GM18909 (cell line): ENCODE data around the gene SLC12A7.
"Not testable (repeated sequence)": the region's sequence is repeated elsewhere in the genome, so short reads cannot be mapped to it uniquely, and the experiment has no call there.

Source experiments
- ATAC-seq: cut with Tn5 transposase; IDR thresholded peaks from one replicate; pipeline ENCODE4 v1.9.1; 2021; ENCODE audit warnings: mild to moderate bottlenecking; ENCODE audit not compliant: unreplicated experiment, poor library complexity

Gene SLC12A7

DNA sequence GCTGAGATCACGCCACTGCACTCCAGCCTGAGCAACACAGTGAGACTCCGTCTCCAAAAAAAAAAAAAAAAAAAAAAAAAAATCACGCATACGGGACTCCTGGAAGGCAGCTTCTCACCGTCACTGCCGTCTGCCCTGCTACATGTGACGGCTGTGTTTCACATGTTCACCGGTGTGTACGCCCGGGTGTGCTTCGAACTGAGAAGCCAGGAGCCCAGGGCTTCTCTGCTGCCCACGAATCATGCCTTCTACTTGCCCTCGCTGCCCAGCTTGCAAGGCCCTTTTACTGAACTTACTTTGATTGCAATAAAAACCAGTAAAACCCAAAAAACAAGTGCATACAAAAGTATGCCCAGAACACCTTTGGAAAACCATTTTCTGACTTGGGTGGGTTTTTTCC lies 109.0 kb downstream of the SLC12A7 start:
- no peak for ATAC-seq

DNA sequence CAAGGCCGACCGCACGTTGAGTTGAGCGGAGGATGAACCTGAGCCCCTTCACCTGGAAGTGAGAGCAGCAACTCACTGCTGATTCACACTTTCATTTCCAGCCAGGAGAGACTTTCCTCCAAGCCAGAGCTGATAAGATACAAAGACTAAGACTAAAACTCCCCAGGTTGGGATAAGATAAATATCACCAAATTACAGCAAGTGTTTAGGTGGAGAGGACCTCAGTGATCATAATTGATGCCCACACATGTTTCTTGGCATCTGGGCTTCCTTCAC lies 109.7 kb downstream of the SLC12A7 start:
- no peak for ATAC-seq

DNA sequence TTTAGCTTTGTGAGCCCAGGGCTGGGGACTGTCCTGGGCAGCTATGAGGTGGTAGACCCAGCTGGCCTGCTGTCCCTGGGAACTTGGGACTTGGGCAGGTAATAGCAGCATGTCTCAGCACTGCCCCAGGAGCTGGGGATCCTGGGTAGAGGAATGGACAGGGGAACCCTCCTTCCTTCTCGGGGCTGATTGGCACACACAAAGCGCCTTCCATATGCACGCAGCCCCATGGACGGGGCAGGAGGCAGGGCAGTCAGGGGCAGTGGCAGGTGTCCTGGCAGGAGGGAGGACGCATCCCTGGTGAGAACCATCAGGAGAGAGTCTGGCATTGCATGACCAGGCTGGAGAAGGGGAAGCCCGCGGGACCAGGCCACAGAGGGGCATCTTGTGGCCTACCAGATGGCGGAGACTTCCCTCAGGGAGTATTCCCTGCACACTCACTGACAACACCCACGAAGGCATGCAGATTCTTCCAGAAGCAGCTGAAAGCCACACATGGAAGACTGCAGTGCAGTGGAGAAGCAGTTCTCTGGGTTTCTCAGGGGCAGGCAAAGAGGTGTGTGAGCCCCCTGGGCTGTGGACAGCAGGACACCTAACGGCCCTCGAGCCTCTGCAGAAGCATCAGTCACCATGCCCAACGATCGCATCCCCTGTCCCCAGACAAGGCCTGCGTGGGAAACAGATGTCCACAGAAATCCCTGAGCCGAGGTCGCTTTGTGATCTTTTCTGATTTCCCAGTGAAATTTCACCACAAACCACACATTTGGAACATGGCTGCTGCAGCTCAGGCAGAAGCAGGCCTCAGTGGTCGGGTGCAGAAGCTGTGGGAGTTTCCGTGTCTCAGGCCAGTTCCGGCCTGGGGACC lies 110.2 kb downstream of the SLC12A7 start:
- no peak for ATAC-seq

DNA sequence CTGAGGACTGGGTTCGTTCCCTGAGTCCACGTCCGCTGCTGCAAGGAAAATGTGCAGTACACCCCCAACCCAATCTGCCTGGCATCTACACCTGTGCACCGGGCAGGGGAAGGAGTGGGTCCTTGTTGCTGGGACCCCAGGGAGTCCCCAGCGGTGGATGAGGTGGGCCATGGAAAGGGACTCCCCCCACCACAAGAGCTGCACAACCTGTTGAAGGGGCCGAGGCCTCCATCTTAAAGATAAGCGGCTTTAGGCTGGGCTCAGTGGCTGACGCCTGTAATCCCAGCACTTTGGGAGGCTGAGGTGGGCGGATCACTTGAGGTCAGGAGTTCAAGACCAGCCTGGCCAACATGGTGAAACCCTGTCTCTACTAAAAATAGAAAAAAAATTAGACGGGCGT lies 111.0 kb downstream of the SLC12A7 start:
- not testable (repeated sequence) for ATAC-seq
